ENCODE measurements around the gene FAM163B. TPM values are rescaled to one million over a fixed set of nuclear protein-coding genes. Genes with fewer than 3 reads are reported as not detected.

FAM163B gene
- total RNA-seq, 1 experiment from 2014 or later, result not detected

- DNase-seq (ENCODE audit: low read depth), result no peak
Observed at GRCh38 chr9:133599470-133600173, 9.6 kb downstream of the FAM163B start.

- no peak for DNase-seq (ENCODE audit: low read depth)
Observed at GRCh38 chr9:133598978-133599377, 10.2 kb downstream of the FAM163B start.

- DNase-seq (ENCODE audit: low read depth), result no peak
Observed at GRCh38 chr9:133597316-133597957, 11.8 kb downstream of the FAM163B start.

GRCh38 chr9:133595910-133596309, 13.3 kb downstream of the FAM163B start:
- DNase-seq (ENCODE audit: low read depth), result no peak

- DNase-seq (ENCODE audit: low read depth), result no peak
Observed at GRCh38 chr9:133594310-133594709, 14.9 kb downstream of the FAM163B start.

- DNase-seq (ENCODE audit: low read depth), result no peak
Observed at GRCh38 chr9:133593587-133594253, 15.5 kb downstream of the FAM163B start.

GRCh38 chr9:133592731-133593409, 16.3 kb downstream of the FAM163B start:
- DNase-seq (ENCODE audit: low read depth), result no peak

- no peak for DNase-seq (ENCODE audit: low read depth)
Observed at GRCh38 chr9:133591985-133592384, 17.2 kb downstream of the FAM163B start.

GRCh38 chr9:133591116-133591910, 17.9 kb downstream of the FAM163B start:
- no peak for DNase-seq (ENCODE audit: low read depth)

- no peak for DNase-seq (ENCODE audit: low read depth)
Observed at GRCh38 chr9:133590231-133590855, 18.8 kb downstream of the FAM163B start.

- DNase-seq (ENCODE audit: low read depth), result no peak
Observed at GRCh38 chr9:133589454-133590227, 19.5 kb downstream of the FAM163B start.

- no peak for DNase-seq (ENCODE audit: low read depth)
Observed at GRCh38 chr9:133587466-133587865, 21.7 kb downstream of the FAM163B start.

- DNase-seq (ENCODE audit: low read depth), result no peak
Observed at GRCh38 chr9:133587051-133587450, 22.1 kb downstream of the FAM163B start.

- no peak for DNase-seq (ENCODE audit: low read depth)
Observed at GRCh38 chr9:133585481-133586351, 23.5 kb downstream of the FAM163B start.

- no peak for DNase-seq (ENCODE audit: low read depth)
Observed at GRCh38 chr9:133584559-133585476, 24.4 kb downstream of the FAM163B start.

- DNase-seq (ENCODE audit: low read depth), result no peak
Observed at GRCh38 chr9:133584167-133584558, 25.0 kb downstream of the FAM163B start.

GRCh38 chr9:133583586-133583985, 25.6 kb downstream of the FAM163B start:
- DNase-seq (ENCODE audit: low read depth), result no peak

- no peak for DNase-seq (ENCODE audit: low read depth)
Observed at GRCh38 chr9:133583111-133583510, 26.1 kb downstream of the FAM163B start.
